HL-60 (cell line): ENCODE data around the gene PLBD2.

Experiments used
- DNase-seq, 2 experiments: peaks; one replicate each; pipeline ENCODE4 v3.0.0-alpha.2; 2010 to 2020; ENCODE audit warnings: low read depth in 1 of 2, low spot score in 1 of 2
- H3K27ac ChIP-seq: fragments of 250-450 bp; sonication (Bioruptor Pico); replicated peaks from 2 replicates; pipeline ENCODE4 v1.5.1; 2020; ENCODE audit warnings: mild to moderate bottlenecking, moderate library complexity
- H3K27me3 ChIP-seq: fragments of 250-450 bp; sonication (Bioruptor Pico); 2 replicates; pipeline ENCODE4 v1.5.1; 2021; ENCODE audit warnings: mild to moderate bottlenecking, moderate library complexity; ENCODE audit not compliant: insufficient read depth, poor library complexity, severe bottlenecking
- H3K4me3 ChIP-seq: replicated peaks from 2 replicates; pipeline ENCODE4 v1.5.1; 2011; ENCODE audit warnings: mild to moderate bottlenecking, control low read depth, low read length; ENCODE audit not compliant: insufficient read depth
- GABPA ChIP-seq: IDR thresholded peaks from 2 replicates; pipeline ENCODE4 v1.6.1; 2012; ENCODE audit warnings: low read depth
- POLR2AphosphoS5 ChIP-seq: IDR thresholded peaks from 2 replicates; pipeline ENCODE4 v1.6.1; 2012; ENCODE audit warnings: low read depth
- SPI1 ChIP-seq: IDR thresholded peaks from 2 replicates; pipeline ENCODE4 v1.6.1; 2012; ENCODE audit warnings: low read depth, mild to moderate bottlenecking, borderline replicate concordance
- TF ChIP-seq, protein P1 (sequence below): IDR thresholded peaks from 2 replicates; pipeline ENCODE4 v1.6.1; 2012; ENCODE audit warnings: low read depth; ENCODE audit not compliant: insufficient replicate concordance
- TF ChIP-seq, protein P2 (sequence below): IDR thresholded peaks from one replicate; pipeline ENCODE4 v1.5.1; 2011; ENCODE audit warnings: low read length, control low read depth, inconsistent platforms; ENCODE audit not compliant: insufficient read depth

PLBD2 gene

DNA sequence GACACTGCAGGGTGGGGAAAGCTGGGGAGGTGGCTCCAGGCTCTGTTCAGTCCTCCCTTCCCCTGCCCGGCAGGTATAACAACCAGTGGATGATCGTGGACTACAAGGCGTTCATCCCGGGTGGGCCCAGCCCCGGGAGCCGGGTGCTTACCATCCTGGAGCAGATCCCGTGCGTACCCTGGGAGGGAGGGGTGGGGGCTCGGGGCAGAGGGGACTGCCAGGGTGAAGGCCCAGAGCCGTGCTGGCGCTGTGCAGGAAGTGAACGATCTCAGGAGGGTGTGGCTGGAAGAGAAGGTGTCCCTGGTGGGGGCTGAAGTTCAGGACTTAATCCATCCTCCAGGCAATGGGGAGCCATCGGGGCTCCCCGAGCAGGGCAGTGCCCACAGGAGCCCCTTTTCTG is 26.4 kb downstream of the PLBD2 start:
- DNase-seq = no peak
- H3K27ac ChIP-seq = no peak overlapping the region
- TF ChIP-seq SPI1 = no peak
- TF ChIP-seq, protein P1, sequence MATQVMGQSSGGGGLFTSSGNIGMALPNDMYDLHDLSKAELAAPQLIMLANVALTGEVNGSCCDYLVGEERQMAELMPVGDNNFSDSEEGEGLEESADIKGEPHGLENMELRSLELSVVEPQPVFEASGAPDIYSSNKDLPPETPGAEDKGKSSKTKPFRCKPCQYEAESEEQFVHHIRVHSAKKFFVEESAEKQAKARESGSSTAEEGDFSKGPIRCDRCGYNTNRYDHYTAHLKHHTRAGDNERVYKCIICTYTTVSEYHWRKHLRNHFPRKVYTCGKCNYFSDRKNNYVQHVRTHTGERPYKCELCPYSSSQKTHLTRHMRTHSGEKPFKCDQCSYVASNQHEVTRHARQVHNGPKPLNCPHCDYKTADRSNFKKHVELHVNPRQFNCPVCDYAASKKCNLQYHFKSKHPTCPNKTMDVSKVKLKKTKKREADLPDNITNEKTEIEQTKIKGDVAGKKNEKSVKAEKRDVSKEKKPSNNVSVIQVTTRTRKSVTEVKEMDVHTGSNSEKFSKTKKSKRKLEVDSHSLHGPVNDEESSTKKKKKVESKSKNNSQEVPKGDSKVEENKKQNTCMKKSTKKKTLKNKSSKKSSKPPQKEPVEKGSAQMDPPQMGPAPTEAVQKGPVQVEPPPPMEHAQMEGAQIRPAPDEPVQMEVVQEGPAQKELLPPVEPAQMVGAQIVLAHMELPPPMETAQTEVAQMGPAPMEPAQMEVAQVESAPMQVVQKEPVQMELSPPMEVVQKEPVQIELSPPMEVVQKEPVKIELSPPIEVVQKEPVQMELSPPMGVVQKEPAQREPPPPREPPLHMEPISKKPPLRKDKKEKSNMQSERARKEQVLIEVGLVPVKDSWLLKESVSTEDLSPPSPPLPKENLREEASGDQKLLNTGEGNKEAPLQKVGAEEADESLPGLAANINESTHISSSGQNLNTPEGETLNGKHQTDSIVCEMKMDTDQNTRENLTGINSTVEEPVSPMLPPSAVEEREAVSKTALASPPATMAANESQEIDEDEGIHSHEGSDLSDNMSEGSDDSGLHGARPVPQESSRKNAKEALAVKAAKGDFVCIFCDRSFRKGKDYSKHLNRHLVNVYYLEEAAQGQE = no peak
- no peak for TF ChIP-seq GABPA
- TF ChIP-seq, protein P2, sequence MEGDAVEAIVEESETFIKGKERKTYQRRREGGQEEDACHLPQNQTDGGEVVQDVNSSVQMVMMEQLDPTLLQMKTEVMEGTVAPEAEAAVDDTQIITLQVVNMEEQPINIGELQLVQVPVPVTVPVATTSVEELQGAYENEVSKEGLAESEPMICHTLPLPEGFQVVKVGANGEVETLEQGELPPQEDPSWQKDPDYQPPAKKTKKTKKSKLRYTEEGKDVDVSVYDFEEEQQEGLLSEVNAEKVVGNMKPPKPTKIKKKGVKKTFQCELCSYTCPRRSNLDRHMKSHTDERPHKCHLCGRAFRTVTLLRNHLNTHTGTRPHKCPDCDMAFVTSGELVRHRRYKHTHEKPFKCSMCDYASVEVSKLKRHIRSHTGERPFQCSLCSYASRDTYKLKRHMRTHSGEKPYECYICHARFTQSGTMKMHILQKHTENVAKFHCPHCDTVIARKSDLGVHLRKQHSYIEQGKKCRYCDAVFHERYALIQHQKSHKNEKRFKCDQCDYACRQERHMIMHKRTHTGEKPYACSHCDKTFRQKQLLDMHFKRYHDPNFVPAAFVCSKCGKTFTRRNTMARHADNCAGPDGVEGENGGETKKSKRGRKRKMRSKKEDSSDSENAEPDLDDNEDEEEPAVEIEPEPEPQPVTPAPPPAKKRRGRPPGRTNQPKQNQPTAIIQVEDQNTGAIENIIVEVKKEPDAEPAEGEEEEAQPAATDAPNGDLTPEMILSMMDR = no peak
- no peak for TF ChIP-seq POLR2AphosphoS5
- no peak overlapping the region for H3K4me3 ChIP-seq
- no peaks in the 10 kb centered on the region for H3K27me3 ChIP-seq

DNA sequence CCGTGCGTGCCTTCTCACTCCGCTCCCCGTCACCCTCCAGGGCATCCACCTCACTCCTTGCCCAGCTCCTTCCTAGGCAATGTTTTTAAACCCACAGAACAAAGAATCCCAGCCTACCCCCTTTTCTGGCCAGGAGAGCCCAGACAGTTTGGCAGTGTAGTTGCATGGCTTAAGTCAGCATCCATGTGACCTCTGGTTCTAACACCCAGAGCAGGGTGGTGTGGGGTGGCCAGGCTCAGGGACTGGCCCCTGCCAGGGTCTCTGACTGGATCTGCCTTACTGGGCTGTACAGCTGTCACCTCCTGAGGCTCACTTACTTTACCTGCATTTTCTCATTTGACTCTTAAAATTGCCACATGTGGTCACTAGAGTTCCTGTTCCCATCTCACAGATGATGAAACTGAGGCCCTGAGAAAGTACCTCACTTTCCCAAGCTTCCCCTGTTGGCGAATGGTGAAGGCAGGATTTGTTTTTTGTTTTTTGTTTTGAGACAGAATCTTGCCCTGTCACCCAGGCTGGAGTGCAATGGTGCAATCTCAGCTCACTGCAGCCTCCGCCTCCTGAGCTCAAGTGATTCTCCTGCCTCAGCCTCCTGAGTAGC is 27.0 kb downstream of the PLBD2 start:
- no peak overlapping the region for H3K27ac ChIP-seq
- TF ChIP-seq, protein P2 = no peak
- TF ChIP-seq POLR2AphosphoS5 (no peak), SPI1 (no peak), GABPA (no peak)
- TF ChIP-seq, protein P1 = no peak
- no peak overlapping the region for H3K4me3 ChIP-seq
- no peaks in the 10 kb centered on the region for H3K27me3 ChIP-seq
- DNase-seq = no peak

DNA sequence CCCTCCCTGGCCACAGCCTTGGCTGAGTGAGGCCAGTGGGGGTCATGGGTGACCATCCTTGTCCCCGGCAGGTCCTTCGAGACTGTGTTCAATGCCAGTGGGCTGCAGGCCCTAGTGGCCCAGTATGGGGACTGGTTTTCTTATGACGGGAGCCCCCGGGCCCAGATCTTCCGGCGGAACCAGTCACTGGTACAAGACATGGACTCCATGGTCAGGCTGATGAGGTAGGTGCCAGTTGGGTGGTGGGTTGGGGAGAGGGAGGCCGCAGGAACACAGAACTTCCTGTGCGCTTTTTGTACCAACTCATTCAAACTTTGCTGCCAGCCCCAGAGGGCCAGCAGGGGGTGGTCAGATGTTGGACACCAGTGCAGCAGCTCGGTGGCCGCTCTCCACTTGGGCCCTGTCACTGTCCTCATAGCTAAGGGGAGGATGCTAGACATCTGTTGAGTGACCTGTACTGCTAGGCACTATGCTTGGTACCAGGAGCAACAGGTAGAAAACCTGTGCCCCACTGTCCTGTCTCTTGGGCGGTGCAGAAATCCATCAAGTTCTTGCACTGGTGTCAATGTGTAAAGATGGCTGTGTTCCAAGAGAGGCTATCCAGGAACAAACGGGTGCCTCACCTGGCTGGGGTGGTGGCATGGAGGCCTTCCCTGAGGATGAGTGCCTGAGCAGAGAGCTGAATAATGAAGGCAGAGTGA is 28.6 kb downstream of the PLBD2 start:
- Histone ChIP-seq H3K27me3 (no peaks in the 10 kb centered on the region), H3K27ac (no peak overlapping the region), H3K4me3 (no peak overlapping the region)
- TF ChIP-seq, protein P2 = no peak
- TF ChIP-seq SPI1 = no peak
- no peak for TF ChIP-seq GABPA
- TF ChIP-seq POLR2AphosphoS5 = no peak
- TF ChIP-seq, protein P1 = no peak
- DNase-seq = no peak
